CD4-positive, alpha-beta T cell treated with Interleukin-4 for 4 hours (primary cell): ENCODE data around the gene SLC7A11.

Source experiments
- DNase-seq: peaks from one replicate; pipeline ENCODE4 v3.0.0-alpha.2; 2020

Gene SLC7A11

DNA sequence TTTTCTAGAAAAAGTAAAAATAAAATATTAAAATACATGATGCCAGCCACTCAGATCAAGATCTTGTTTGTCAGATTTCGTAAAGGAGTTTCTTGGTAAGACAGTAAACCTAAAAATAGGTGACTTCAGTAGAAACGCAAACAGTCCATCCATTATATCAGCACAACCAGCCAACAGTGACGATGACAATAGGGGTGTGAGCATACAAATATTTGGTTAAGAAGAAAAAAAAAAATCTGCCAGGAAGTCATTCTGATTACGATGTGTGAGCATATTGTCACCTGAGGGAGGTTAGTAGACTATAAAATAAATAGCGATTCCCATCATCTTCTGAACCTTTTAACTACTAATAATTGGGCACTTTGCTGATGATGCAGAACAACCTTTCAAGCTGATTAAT is 37.6 kb downstream of the SLC7A11 start:
- DNase-seq, result no peak

DNA sequence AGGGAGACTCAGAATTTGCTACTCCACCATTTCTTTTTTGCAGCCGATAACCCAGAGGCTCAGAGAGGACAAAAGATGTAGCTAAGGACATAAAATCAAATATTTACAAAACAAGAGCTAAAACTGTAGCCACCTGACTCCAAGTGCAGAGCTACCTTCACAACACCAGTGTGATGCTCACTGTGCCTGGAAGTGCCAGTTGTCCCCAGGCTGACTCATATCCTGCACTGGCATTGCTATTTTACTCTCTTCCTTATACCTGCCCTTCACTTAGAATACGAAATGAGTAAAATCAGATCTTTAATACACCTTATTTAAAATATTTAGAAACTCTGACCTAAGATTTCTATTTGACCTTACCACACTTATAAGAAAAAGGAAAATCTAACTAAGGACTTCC is 39.5 kb downstream of the SLC7A11 start:
- DNase-seq, result no peak

- DNase-seq, result no peak
Observed at GRCh38 chr4:138200236-138200590, 41.9 kb downstream of the SLC7A11 start.

- DNase-seq, result no peak
Observed at GRCh38 chr4:138199568-138200235, 42.4 kb downstream of the SLC7A11 start.

DNA sequence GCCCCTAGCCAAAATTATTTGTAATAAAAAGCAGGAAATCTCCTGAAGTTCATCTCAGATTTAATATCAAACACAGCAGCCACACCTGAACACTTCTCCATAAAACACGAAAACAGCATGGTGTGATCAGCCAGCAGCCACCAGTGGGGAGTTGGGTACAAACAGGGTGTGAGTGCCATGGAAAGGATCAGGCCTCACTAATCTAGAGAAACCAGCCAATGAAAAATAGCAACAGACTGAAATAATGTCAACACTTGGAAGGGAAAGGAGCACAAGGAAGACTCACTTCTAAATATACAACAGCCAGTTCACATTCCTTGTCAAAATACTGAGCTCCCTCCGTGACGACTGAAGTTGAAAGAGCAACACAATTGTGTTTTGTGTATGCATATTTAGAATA is 46.0 kb downstream of the SLC7A11 start:
- DNase-seq, result no peak

GRCh38 chr4:138193963-138194362 is 48.2 kb downstream of the SLC7A11 start:
- DNase-seq, result no peak

DNA sequence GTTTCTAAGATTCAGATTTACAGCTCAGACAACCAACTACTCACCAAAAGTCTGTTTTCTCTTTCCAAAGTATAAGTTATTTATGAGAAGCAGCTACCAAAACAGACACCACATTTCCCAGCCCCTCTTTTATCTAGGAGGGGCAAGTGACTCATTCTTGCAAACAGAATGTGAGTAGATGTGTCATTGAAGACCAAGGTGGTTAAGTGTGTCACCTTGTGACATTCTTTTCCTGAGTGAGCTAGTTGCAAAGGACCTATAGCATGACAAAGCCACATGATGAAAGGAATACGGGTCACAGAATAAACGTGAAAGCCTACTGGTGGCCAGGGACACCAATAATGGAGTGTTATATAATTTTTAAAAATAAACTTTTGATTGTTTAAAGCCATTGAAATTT is 50.0 kb downstream of the SLC7A11 start:
- DNase-seq, result no peak

- DNase-seq, result no peak
Observed at GRCh38 chr4:138190452-138190858, 51.7 kb downstream of the SLC7A11 start.

DNA sequence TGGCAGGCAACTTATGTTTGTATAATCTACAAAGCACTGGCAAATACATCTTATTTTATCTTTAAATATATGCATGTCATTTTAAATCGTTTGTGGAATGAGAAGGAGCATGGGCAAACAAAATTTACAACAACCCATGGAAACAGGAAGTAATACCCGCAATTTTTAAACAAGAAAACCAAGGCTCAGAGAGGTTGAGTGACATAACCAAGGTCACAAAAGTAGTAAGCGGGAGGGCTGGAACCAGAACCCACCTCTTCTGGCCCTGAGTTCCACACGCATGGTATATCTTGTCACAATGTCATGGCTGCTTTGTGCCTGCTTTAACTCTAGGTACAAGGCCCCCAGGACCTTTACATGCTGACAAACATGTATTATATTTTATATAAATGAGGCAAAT is 52.9 kb downstream of the SLC7A11 start:
- no peak for DNase-seq

GRCh38 chr4:138188406-138189084 is 53.6 kb downstream of the SLC7A11 start:
- DNase-seq, result no peak

DNA sequence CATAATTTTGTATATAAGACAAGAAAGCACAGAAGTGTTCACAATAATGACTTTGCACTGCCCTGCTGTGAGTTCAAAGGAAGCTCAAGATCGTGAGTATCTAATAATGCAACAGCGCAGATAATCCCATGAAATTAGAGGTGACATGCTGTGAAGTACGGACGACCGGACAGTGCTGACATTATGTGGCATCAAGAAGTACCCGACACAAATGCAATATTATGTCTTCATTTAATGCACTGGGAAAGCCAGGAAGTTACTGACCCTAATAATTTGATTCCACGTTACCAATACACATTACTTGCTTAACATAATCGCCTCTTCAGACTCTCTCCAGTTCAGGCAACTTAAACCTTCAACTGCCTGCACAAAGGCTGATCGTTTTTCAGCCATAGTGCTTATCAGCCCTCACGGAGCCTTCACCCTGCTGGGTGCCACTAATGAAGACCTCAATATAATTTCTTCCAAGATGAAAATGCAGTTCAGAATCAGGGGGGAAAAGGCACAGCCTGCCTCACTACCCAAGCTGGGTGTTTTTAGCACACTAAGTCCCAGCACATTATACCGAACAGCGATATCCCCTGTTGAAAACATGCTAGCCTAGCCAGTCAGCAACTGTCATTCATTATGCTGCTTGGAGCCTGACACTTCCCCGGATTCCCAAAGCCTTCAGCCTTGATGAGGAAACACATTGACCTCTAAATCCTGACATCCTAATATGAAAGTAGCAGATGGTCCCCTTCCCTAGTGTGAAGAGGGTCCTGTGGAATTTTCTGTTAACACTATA is 56.1 kb downstream of the SLC7A11 start:
- no peak for DNase-seq

GRCh38 chr4:138184886-138185285 is 57.3 kb downstream of the SLC7A11 start:
- DNase-seq, result no peak

DNA sequence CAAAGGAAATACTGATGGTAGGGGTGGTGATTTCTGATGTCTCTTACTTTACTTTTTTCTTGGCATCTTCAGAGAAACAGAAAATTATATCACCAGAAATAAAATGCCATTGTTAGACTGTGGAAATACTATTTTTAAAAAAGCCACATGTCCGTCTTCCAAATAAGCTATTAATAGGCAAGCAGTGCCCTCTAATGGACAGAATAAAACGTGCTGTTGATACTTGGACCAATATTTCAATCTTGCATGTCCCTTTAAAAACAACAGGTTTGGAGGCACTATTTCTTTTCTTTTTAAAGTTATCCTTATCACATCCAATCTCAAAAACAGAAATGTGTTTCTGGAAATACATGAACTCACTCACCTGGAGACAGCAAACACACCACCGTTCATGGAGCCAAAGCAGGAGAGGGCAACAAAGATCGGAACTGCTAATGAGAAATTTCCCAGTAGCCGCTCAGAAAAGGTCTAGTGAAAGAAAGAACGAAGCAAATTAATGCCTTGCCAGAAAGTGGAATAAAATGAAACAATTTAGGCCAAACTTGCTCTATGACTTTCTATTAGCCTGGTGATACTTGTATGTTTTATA is 59.2 kb downstream of the SLC7A11 start:
- DNase-seq, result peak; percentile 5

GRCh38 chr4:138181287-138181686 is 60.9 kb downstream of the SLC7A11 start:
- DNase-seq, result no peak

DNA sequence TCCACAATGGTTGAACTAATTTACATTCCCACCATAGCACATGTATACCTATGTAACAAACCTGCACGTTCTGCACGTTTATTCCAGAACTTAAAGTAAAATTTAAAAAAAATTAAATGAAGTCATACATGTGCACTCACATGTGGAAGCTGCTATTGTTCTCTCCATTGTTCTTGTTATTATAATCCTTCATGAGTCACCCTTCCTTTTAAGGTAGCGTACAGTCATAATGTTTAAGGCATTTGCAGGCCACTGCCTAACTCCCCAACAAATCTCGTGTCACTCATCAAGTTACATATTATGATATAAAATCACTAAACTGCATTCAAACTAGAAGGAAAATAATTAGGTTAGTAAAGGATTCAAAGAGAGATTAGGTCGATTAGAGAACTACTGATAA is 63.6 kb downstream of the SLC7A11 start:
- no peak for DNase-seq

DNA sequence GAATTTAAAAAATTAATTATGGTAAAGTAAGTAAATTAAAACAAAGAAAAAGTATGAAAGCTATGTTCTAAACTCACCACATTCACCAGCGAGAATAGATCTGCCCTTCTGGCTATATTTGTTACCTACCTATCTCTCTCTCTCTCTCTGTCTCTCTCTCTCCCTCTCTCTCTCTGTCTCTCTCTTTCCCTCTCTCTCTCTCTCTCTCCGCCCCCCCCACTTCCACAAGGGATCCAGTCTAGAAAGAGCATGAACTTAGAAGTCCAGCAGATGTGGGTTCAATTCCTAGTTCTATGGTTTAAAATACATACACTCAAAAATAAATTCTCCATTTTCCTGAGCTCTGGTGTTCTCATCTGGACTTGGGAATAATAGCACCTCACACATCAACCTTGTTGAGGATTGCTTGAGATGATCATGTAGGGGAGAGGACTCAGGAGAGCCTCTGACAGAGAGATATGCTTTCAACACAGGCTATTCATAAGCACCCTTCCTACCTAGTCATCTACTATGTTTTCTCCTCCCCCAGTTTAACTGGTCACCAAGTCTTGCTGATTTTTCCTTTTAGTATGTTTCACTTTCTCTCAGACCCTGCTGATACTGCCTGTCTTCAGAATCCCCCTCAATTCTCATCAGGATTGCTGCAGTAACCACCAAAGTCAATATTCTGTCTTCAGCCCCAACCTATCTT is 64.7 kb downstream of the SLC7A11 start:
- no peak for DNase-seq

DNA sequence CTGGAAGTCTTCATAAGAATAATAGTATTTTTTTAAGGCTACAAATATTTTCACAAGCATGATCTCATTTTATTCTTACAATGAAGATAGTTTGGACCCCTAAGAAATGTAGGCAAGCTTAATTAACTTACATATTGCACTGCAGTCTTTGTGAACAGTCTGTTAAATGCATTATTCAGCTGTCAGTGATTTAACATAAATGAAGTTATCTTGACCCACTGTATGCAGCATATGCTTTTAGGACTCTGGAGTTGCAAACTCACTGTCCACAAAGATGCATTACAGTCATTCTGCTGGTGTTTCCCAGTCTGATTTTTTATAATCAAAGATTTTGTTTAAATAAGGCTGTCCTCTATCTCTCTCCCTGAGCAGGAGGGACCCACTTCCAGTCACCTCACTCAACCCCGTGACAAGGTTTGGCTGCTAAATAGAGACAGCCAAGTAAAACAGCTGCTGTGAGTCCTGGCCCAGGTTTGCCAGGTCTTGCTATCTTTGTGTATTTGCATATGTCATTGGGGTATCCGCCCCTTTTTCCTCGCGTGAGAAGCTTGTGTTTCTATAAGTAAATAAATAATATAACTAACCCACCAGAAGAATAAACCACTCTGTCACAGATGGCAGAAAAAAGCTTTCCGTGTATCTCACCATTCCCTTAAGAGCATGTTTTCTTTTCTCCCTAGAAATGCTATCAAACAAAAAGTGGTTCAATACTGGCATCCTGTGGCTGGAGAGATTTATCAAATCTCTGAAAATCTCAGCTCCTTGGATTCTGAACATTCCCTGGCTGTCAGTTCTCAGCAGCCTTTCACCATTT is 67.0 kb downstream of the SLC7A11 start:
- no peak for DNase-seq

- DNase-seq, result no peak
Observed at GRCh38 chr4:138164208-138164607, 77.9 kb downstream of the SLC7A11 start.

- DNase-seq, result no peak
Observed at GRCh38 chr4:138163171-138163570, 79.0 kb downstream of the SLC7A11 start.

GRCh38 chr4:138162259-138162658 is 79.9 kb downstream of the SLC7A11 start:
- DNase-seq, result no peak

- DNase-seq, result no peak
Observed at GRCh38 chr4:138161351-138161750, 80.8 kb downstream of the SLC7A11 start.

DNA sequence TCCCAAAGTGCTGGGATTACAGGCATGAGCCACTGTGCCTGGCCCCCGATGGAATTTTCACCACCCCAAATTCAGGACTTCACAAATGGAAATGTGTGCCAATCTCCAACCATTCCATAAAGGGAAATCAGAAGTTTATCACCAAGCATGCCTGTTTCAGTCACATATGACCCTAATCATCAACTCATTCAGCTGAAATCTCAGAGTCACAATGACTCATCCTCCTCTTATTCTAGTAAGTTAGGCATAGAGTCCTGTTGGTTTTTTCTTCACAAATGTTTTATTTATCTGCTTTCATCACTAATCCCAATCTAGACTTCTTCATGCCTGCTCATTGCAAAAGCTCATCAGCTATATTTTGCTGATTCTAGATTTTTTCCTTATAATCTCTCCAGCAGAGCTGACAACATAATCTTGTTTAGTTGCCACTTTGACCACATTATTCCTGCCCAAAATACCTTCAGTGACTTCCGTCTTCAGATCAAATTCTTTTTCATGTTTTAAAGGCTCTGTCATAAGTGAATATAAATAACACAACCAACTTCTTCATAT is 83.3 kb downstream of the SLC7A11 start:
- no peak for DNase-seq
